Renal cortex interstitium (tissue), 15 donors: ENCODE measurements around the gene IL34. TPM values are rescaled to one million over a fixed set of nuclear protein-coding genes. Genes with fewer than 3 reads are reported as not detected.

ENCODE experiments used
- DNase-seq, 11 donors: peaks; one replicate each; pipeline ENCODE4 v3.0.0-alpha.2; 2013; ENCODE audit warnings: low read depth in 9 of 11, low spot score in 4 of 11; ENCODE audit errors: extremely low read depth in 1 of 11
- long read RNA-seq, 16 experiments: transcript quantifications; one replicate each; lab custom pipeline, GENCODE V29; 2026
- polyA plus RNA-seq, 3 donors: library from polyadenylated mRNA; unstranded; fragments of 120-200 nt; gene quantifications; one replicate each; pipeline ENCODE4 v1.2.1, GENCODE V29; 2013; ENCODE audit not compliant: insufficient read length in 3 of 3

The IL34 gene
- 1 to 10 TPM; 1.3 to 1.5 (median 1.5) TPM for polyA plus RNA-seq
- long read RNA-seq, donor 1: 0 reads
- long read RNA-seq, donor 2: 0 reads
- long read RNA-seq, donor 3, partial matches to known transcripts: 0 of 1 reads
- long read RNA-seq, donor 3, other reads (novel, unspliced or antisense): 0 of 1 reads
- long read RNA-seq, donor 4: 0 reads
- long read RNA-seq, donor 5: 0 reads
- long read RNA-seq, donor 6: 0 reads
- long read RNA-seq, donor 7, partial matches to known transcripts: 0 of 1 reads
- long read RNA-seq, donor 7, other reads (novel, unspliced or antisense): 0 of 1 reads
- long read RNA-seq, donor 8: 0 reads
- long read RNA-seq, donor 9: 0 reads
- long read RNA-seq, donor 10, partial matches to known transcripts: 0 of 1 reads
- long read RNA-seq, donor 10, other reads (novel, unspliced or antisense): 0 of 1 reads
- long read RNA-seq, donor 11: 0 reads
- long read RNA-seq, donor 12: 0 reads
- long read RNA-seq, donor 13: 0 reads
- long read RNA-seq, donor 14: 0 reads
- long read RNA-seq, donor 15: 0 reads
- long read RNA-seq, donor 16: 0 reads

DNA sequence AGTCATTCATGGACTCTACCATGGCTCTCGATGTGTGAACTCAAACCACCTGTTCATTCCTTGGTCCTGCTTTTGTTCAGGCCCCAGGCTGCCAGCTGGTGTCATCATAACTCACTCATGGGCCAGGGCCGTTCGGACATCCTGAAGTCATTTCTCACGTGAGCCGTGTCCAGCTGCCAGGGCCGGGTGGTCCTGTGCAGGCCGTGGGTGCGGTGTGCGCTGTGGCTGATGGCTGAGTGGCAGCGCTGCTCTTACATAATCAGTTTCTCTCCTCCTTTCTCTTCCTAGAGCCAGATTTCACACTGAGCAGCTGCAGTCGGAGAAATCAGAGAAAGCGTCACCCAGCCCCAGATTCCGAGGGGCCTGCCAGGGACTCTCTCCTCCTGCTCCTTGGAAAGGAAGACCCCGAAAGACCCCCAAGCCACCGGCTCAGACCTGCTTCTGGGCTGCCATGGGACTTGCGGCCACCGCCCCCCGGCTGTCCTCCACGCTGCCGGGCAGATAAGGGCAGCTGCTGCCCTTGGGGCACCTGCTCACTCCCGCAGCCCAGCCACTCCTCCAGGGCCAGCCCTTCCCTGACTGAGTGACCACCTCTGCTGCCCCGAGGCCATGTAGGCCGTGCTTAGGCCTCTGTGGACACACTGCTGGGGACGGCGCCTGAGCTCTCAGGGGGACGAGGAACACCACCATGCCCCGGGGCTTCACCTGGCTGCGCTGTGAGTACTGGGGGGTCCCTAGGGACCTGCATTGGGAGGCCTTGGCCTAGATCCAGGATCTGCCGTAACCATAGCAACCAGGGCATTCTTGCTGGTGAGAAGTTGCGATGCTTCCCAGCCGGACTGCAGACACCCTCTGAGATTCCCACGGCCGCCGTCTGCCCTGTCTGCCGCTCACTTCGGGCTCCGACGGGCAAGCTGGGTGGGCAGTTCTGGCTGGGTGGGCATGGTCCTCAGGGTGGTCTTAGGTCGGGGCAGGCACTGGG, at the start of gene IL34:
Gene IL34, plus strand, starts transcription at position 300 of the 982 bp plus-strand sequence. Its CDS starts 389 bp downstream, at position 689.
- DNase-seq: no peak

- DNase-seq: no peak
Measured at GRCh38 chr16:70597135-70597835, 49.1 kb upstream of the IL34 start.

DNA sequence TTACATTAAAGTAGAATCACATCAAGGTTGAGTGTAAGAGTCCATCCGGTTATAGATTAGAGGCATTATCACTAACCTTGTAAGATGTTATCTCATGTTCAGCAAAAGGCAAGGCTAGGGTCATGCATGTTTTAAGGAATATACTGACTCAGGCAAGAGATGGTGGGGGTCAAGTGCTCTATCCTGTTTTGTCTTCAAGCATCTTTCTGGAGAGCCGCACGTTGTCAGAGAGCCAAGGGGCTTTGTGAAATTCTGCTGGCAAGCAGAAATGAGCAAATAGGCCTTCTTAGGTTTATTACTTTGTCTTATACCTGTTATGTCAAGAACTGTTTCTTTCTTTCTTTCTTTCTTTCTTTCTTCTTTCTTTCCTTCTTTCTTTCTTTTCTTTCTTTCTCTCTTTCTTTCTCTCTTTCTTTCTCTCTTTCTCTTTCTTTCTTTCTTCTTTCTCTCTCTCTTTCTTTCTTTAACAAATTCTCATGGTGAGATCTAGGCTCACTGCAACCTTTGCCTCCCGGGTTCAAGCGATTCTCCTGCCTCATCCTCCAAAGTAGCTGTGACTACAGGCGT, 47.3 kb upstream of the IL34 start:
- DNase-seq: no peak

- no peak for DNase-seq
Measured at GRCh38 chr16:70600730-70601129, 45.6 kb upstream of the IL34 start.

- no peak for DNase-seq
Measured at GRCh38 chr16:70601576-70602575, 44.5 kb upstream of the IL34 start.

DNA sequence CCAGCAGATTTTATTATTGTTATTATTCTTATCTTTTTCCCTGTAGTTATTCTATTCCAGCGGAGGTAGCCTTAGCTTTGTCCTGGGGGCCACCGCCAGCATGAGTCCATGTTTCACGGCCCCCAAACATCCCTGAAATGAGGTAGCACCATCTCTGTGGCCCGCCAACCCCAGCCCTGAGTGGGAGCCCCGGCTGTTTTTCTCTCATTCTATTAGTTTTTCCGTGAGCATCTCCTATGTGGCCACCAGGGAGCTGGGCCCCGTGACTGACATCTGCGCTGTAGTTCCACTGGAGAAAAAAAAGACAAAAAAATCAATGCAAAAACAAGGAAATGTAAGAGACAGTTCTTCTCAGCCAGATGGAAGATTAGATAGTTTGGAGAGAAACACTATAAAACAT, 43.5 kb upstream of the IL34 start:
- no peak for DNase-seq

GRCh38 chr16:70604407-70605282, 41.7 kb upstream of the IL34 start:
- DNase-seq: no peak

DNA sequence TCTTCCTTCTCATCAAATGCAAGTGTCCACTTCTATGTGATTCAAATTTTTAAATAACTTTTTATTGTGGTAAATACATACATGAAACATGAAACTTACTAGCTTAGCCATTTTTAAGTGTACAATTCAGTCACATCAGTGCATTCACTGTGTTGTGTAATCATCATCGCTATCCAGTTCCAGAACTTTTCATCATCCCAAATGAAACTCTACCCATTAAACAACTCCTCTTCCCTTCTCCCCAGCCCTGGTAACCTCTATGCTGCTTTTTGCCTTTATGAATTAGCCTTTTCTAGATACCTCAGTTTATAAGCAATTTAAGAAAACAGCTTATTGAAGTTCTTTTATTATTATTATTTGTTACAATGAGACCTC, 41.1 kb upstream of the IL34 start:
- DNase-seq: no peak

DNA sequence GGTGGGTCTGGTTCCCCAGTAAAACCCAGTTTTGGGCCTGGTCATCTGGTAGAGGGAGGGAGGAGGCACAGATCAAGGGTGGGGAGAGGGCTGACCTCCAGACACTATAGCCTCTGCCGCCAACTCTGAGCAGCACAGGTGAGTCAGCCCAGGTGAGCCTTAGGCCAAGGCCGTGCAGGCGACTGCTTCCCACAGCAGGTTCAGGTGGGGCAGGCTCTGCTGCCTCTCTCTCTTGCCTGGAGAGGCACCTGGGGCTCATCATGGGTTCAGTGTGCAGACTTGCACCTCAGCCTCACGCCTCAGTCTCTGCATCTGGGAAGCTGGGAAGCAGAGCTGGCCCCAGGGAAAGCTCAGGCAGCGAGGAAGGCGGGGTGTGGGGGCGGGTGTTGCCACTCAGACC, 37.8 kb upstream of the IL34 start:
- no peak for DNase-seq

DNA sequence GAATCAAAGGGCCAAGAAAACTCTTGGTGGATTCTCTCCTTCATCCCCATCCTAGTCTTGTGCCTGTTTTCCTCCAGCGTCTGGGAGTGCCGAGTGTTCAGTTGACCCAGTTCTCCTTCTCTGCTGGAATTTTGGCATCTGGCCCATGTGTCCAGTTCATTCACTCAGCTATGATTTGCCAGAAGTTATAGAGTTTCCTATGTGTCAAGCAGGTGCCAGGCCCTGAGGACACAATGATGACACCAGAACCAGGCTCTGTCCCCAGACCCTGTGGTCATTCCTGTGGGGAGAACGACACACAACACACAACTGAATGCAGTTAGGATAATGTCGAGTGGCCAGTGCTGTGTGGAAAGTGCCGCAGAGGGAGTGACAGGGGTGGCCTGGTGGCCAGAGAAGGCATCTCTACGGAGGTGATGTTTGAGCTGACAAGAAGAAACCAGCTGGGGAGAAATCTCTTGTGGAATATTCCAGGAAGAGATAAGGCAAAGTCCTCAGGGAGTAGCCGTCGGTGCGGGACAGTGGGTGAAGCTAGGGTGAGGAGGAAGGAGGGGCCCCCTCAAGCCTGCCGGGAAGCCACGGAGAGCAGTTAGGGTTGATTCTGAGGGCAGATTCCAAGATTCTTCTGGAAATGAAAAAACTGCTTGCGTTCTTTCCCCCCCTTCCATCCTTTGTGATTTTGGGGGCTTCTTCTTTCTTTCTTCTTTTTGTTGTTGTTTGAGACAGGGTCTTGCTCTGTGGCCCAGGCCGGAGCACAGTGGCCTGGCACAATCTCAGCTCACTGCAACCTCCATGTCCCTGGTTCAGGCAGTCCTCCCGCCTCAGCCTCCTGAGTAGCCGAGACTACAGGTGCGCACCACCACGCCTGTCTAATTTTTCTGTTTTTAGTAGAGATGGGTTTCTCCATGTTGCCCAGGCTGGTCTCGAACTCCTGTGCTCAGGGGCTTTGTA, 35.8 kb upstream of the IL34 start:
- DNase-seq: no peak

GRCh38 chr16:70611224-70611598, 35.1 kb upstream of the IL34 start:
- DNase-seq: no peak

GRCh38 chr16:70611785-70612303, 34.5 kb upstream of the IL34 start:
- DNase-seq: no peak

GRCh38 chr16:70612931-70613330, 33.4 kb upstream of the IL34 start:
- DNase-seq: no peak

DNA sequence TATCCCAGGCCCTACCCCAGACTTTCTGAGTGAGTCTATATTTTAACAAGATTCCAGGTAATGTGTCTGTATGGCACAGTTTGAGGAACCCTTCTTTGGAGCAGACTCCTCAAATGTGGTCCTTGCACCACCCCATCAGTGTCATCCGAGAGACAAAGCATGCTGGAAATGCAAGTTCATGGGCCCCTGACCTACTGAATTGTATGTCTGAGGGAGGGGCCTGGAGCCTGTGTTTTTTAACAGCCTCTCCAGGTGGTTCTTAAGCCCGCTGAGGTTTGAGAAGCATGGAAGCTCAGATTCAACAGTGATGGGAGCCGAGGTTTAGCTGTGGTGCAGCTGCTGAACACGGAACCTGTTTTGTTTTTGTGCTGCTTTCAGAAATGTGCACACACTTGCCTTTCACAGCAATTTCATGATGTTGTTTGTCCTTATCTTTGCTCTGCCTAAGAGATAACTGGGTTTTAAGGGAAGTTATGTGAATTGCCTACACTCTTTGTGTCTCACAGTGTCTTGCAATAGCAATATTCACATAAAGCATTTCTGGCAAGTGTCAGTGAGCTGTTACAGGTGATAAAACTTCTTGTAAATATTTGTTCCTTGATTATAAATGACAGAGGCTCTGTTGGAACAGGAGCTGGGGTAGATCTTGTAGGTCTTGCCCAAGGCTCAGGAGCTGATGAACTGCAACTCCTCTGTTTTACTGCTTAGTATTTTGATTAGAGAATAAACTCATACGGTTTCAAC, 32.0 kb upstream of the IL34 start:
- DNase-seq: no peak

GRCh38 chr16:70615945-70616344, 30.4 kb upstream of the IL34 start:
- no peak for DNase-seq
